SK-N-SH treated with all-trans-retinoic acid at 6 μM for 48 hours (cell line): ENCODE data around the gene ARFIP2.

Experiments
- ATAC-seq: fragments of 200-7000 bp; cut with Tn5 transposase; 3 replicates; pipeline ENCODE4 v1.9.1; 2020; ENCODE audit warnings: mild to moderate bottlenecking, moderate library complexity
- ARNTL ChIP-seq: fragments of 450-650 bp; formaldehyde crosslinking; IDR thresholded peaks from 2 replicates; pipeline ENCODE4 v1.5.0; 2020; ENCODE audit warnings: low read depth, mild to moderate bottlenecking, moderate library complexity, borderline replicate concordance
- BACH2 ChIP-seq: fragments of 250-450 bp; sonication (Bioruptor Pico); IDR thresholded peaks from 2 replicates; pipeline ENCODE4 v1.9.0; 2021; ENCODE audit warnings: mild to moderate bottlenecking, borderline replicate concordance
- CSDC2 ChIP-seq: fragments of 250-450 bp; sonication (Bioruptor Pico); IDR thresholded peaks from 2 replicates; pipeline ENCODE4 v1.5.0; 2020; ENCODE audit warnings: mild to moderate bottlenecking, moderate library complexity
- ESRRG ChIP-seq: fragments of 250-450 bp; sonication (Bioruptor Pico); IDR thresholded peaks from 2 replicates; pipeline ENCODE4 v1.6.1; 2021; ENCODE audit warnings: mild to moderate bottlenecking
- GLIS3 ChIP-seq: fragments of 250-450 bp; sonication (Bioruptor Pico); IDR thresholded peaks from 2 replicates; pipeline ENCODE4 v1.5.0; 2020; ENCODE audit warnings: mild to moderate bottlenecking, moderate library complexity
- ISL1 ChIP-seq: fragments of 250-450 bp; sonication (Bioruptor Pico); IDR thresholded peaks from 2 replicates; pipeline ENCODE4 v2.1.2; 2022; ENCODE audit warnings: mild to moderate bottlenecking, moderate library complexity
- OSR1 ChIP-seq: fragments of 250-450 bp; sonication (Bioruptor Pico); IDR thresholded peaks from 2 replicates; pipeline ENCODE4 v1.8.0; 2022; ENCODE audit warnings: moderate library complexity, mild to moderate bottlenecking, inconsistent platforms
- PPARA ChIP-seq: fragments of 250-450 bp; sonication (Bioruptor Pico); IDR thresholded peaks from 2 replicates; pipeline ENCODE4 v1.5.0; 2020; ENCODE audit warnings: mild to moderate bottlenecking, borderline replicate concordance
- RARB ChIP-seq: fragments of 250-450 bp; sonication (Bioruptor Pico); IDR thresholded peaks from 2 replicates; pipeline ENCODE4 v1.8.0; 2021; ENCODE audit warnings: mild to moderate bottlenecking, moderate library complexity
- SNAI2 ChIP-seq: fragments of 250-450 bp; sonication (Bioruptor Pico); IDR thresholded peaks from 2 replicates; pipeline ENCODE4 v1.5.0; 2020; ENCODE audit warnings: mild to moderate bottlenecking, moderate library complexity
- TCF4 ChIP-seq: fragments of 250-450 bp; sonication (Bioruptor Pico); IDR thresholded peaks from 2 replicates; pipeline ENCODE4 v1.8.0; 2021; ENCODE audit warnings: mild to moderate bottlenecking, moderate library complexity, borderline replicate concordance
- ZFP3 ChIP-seq: fragments of 250-450 bp; sonication (Bioruptor Pico); IDR thresholded peaks from 2 replicates; pipeline ENCODE4 v1.5.0; 2020; ENCODE audit warnings: mild to moderate bottlenecking, moderate library complexity
- ZFP30 ChIP-seq: fragments of 450-650 bp; formaldehyde crosslinking; IDR thresholded peaks from 2 replicates; pipeline ENCODE4 v1.5.0; 2022; ENCODE audit warnings: mild to moderate bottlenecking, moderate library complexity
- ZNF565 ChIP-seq: fragments of 450-650 bp; formaldehyde crosslinking; conservative IDR thresholded peaks from 2 replicates; pipeline ENCODE4 v1.5.0; 2020; ENCODE audit warnings: low read depth, mild to moderate bottlenecking, moderate library complexity
- ZNF8 ChIP-seq: fragments of 450-650 bp; formaldehyde crosslinking; IDR thresholded peaks from 2 replicates; pipeline ENCODE4 v1.5.0; 2020; ENCODE audit warnings: mild to moderate bottlenecking, moderate library complexity
- TF ChIP-seq, protein P1 (sequence below): fragments of 250-450 bp; sonication (Bioruptor Pico); IDR thresholded peaks from 2 replicates; pipeline ENCODE4 v1.5.1; 2020; ENCODE audit warnings: low read depth, mild to moderate bottlenecking, moderate library complexity
- TF ChIP-seq, protein P2 (sequence below): fragments of 250-450 bp; sonication (Bioruptor Pico); IDR thresholded peaks from 2 replicates; pipeline ENCODE4 v1.5.1; 2021; ENCODE audit warnings: mild to moderate bottlenecking, moderate library complexity
- TF ChIP-seq, protein P3 (sequence below): fragments of 250-450 bp; sonication (Bioruptor Pico); IDR thresholded peaks from 2 replicates; pipeline ENCODE4 v1.5.0; 2020; ENCODE audit warnings: mild to moderate bottlenecking, moderate library complexity
- TF ChIP-seq, protein P4 (sequence below): fragments of 250-450 bp; sonication (Bioruptor Pico); IDR thresholded peaks from 2 replicates; pipeline ENCODE4 v1.8.0; 2020; ENCODE audit warnings: mild to moderate bottlenecking, moderate library complexity, borderline replicate concordance

ARFIP2 gene

DNA sequence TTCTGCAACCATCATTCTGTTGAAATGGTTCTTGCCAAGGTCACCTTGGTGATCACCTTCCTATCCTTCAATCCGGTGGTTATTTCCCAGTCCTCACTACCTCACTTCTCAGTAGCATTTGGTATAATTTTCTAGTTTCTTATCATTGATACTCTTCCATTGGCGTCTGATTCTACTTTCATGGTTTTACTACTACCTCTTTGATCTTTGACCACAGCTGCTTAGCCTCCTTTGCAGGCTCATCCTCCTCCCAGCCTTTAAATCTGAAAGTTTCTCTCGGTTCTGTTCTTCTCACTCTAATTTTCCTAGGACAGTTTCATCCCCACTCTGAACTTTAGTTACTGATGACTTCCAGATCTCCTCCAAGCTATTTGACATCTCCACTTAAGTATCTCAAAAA lies 5.1 kb upstream of the ARFIP2 start:
- ATAC-seq: no peak
- no peak for TF ChIP-seq GLIS3 (CRISPR knock-in tag)
- TF ChIP-seq ARNTL (CRISPR knock-in tag): no peak
- TF ChIP-seq PPARA (CRISPR knock-in tag): no peak
- TF ChIP-seq ZFP3 (CRISPR knock-in tag): no peak
- TF ChIP-seq BACH2 (CRISPR knock-in tag): no peak
- no peak for TF ChIP-seq CSDC2 (CRISPR knock-in tag)
- TF ChIP-seq, protein P1, sequence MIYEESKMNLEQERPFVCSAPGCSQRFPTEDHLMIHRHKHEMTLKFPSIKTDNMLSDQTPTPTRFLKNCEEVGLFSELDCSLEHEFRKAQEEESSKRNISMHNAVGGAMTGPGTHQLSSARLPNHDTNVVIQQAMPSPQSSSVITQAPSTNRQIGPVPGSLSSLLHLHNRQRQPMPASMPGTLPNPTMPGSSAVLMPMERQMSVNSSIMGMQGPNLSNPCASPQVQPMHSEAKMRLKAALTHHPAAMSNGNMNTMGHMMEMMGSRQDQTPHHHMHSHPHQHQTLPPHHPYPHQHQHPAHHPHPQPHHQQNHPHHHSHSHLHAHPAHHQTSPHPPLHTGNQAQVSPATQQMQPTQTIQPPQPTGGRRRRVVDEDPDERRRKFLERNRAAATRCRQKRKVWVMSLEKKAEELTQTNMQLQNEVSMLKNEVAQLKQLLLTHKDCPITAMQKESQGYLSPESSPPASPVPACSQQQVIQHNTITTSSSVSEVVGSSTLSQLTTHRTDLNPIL: no peak
- TF ChIP-seq, protein P2, sequence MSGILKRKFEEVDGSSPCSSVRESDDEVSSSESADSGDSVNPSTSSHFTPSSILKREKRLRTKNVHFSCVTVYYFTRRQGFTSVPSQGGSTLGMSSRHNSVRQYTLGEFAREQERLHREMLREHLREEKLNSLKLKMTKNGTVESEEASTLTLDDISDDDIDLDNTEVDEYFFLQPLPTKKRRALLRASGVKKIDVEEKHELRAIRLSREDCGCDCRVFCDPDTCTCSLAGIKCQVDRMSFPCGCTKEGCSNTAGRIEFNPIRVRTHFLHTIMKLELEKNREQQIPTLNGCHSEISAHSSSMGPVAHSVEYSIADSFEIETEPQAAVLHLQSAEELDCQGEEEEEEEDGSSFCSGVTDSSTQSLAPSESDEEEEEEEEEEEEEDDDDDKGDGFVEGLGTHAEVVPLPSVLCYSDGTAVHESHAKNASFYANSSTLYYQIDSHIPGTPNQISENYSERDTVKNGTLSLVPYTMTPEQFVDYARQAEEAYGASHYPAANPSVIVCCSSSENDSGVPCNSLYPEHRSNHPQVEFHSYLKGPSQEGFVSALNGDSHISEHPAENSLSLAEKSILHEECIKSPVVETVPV (CRISPR knock-in tag): no peak

DNA sequence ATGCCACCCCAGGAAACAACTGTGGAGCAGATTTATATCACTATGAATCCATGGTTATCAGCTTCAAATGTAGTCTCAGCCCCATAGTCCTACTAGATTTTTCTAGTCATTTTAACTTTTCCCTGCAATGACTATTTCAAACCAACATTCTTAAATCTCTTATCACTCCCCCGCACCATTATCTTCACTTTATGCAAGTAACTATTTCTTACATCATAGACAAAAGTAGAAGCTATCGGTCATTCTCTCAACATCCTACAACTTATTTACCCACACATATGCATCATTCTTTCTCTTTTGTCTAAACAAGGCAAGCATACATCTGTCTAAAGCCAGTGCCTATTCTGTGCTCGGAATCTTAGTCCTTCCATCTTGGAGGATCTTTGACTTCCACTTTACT lies 4.5 kb upstream of the ARFIP2 start:
- ATAC-seq: no peak
- TF ChIP-seq RARB (CRISPR knock-in tag) (no peak), OSR1 (no peak), ISL1 (CRISPR knock-in tag) (no peak), ESRRG (no peak), TCF4 (CRISPR knock-in tag) (no peak), PPARA (CRISPR knock-in tag) (no peak), ZFP30 (no peak), ZNF8 (CRISPR knock-in tag) (no peak), CSDC2 (CRISPR knock-in tag) (no peak), ZFP3 (CRISPR knock-in tag) (no peak), ARNTL (CRISPR knock-in tag) (no peak), BACH2 (CRISPR knock-in tag) (no peak)
- TF ChIP-seq, protein P3, sequence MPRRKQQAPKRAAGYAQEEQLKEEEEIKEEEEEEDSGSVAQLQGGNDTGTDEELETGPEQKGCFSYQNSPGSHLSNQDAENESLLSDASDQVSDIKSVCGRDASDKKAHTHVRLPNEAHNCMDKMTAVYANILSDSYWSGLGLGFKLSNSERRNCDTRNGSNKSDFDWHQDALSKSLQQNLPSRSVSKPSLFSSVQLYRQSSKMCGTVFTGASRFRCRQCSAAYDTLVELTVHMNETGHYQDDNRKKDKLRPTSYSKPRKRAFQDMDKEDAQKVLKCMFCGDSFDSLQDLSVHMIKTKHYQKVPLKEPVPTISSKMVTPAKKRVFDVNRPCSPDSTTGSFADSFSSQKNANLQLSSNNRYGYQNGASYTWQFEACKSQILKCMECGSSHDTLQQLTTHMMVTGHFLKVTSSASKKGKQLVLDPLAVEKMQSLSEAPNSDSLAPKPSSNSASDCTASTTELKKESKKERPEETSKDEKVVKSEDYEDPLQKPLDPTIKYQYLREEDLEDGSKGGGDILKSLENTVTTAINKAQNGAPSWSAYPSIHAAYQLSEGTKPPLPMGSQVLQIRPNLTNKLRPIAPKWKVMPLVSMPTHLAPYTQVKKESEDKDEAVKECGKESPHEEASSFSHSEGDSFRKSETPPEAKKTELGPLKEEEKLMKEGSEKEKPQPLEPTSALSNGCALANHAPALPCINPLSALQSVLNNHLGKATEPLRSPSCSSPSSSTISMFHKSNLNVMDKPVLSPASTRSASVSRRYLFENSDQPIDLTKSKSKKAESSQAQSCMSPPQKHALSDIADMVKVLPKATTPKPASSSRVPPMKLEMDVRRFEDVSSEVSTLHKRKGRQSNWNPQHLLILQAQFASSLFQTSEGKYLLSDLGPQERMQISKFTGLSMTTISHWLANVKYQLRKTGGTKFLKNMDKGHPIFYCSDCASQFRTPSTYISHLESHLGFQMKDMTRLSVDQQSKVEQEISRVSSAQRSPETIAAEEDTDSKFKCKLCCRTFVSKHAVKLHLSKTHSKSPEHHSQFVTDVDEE (CRISPR knock-in tag): no peak
- TF ChIP-seq, protein P4, sequence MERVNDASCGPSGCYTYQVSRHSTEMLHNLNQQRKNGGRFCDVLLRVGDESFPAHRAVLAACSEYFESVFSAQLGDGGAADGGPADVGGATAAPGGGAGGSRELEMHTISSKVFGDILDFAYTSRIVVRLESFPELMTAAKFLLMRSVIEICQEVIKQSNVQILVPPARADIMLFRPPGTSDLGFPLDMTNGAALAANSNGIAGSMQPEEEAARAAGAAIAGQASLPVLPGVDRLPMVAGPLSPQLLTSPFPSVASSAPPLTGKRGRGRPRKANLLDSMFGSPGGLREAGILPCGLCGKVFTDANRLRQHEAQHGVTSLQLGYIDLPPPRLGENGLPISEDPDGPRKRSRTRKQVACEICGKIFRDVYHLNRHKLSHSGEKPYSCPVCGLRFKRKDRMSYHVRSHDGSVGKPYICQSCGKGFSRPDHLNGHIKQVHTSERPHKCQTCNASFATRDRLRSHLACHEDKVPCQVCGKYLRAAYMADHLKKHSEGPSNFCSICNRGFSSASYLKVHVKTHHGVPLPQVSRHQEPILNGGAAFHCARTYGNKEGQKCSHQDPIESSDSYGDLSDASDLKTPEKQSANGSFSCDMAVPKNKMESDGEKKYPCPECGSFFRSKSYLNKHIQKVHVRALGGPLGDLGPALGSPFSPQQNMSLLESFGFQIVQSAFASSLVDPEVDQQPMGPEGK (CRISPR knock-in tag): no peak
- TF ChIP-seq, protein P2 (CRISPR knock-in tag): no peak

DNA sequence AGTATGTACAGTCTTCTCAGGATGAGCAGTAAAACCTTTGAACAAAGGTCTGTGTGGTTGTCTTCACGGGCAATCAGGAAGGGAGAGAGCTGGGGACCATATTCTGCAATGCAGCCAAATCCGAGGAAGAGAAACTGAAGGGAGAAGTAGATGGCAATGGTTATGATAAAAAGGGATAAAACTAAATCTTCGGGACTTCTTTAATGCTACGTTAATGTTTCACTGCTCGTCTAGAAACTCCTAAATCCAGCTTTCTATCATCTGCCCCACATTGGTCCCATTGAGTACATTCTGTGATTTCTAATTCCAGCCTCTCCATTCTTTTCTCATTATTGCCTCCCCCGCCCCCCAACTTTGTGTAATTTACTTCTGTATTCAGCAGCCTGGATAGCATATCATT lies 1.9 kb upstream of the ARFIP2 start:
- TF ChIP-seq, protein P3 (CRISPR knock-in tag): no peak
- TF ChIP-seq ZNF565 (CRISPR knock-in tag): no peak
- TF ChIP-seq TCF4 (CRISPR knock-in tag): no peak
- TF ChIP-seq ZNF8 (CRISPR knock-in tag): no peak
- TF ChIP-seq ESRRG: no peak
- no peak for TF ChIP-seq OSR1
- no peak for TF ChIP-seq RARB (CRISPR knock-in tag)
- TF ChIP-seq SNAI2 (CRISPR knock-in tag): no peak
- TF ChIP-seq ARNTL (CRISPR knock-in tag): no peak
- ATAC-seq: no peak
